SKM-1 (cell line): ENCODE results near the gene MCEMP1.
"Not testable (repeated sequence)": the region's sequence is repeated elsewhere in the genome, so short reads cannot be mapped to it uniquely, and the experiment has no call there.

Experiments used
- DNase-seq: peaks from one replicate; lab custom pipeline; 2025; ENCODE audit not compliant: unreplicated experiment; lab: John Stamatoyannopoulos, UW

Gene MCEMP1

DNA sequence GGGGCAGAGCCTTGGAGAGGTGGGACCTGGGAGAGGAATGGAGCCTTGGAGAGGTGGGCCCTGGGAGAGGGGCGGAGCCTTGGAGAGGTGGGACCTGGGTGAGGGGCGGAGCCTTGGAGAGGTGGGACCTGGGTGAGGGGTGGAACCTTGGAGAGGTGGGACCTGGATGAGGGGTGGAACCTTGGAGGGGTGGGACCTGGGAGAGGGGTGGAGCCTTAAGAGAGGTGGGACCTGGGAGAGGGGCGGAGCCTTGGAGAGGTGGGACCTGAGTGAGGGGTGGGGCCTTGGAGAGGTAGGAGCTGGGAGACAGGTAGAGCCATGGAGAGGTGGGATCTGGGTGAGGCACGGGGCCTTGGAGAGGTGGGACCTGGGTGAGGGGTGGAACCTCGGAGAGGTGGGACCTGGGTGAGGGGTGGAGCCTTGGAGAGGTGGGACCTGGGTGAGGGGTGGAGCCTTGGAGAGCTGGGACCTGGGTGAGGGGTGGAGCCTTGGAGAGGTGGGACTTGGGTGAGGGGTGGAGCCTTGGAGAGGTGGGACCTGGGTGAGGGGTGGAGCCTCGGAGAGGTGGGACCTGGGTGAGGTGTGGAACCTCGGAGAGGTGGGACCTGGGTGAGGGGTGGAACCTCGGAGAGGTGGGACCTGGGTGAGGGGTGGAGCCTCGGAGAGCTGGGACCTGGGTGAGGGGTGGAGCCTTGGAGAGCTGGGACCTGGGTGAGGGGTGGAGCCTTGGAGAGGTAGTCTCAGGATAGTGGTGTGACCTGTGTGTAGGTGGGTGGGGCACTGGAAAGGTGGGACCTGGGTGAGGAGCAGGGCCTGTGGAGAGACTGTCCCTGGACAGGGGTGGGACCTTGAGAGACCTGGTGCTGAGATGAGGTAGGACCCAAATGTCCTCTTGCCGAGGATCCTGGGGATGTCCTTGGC lies 33.0 kb upstream of the MCEMP1 start:
- not testable (repeated sequence) for DNase-seq

DNA sequence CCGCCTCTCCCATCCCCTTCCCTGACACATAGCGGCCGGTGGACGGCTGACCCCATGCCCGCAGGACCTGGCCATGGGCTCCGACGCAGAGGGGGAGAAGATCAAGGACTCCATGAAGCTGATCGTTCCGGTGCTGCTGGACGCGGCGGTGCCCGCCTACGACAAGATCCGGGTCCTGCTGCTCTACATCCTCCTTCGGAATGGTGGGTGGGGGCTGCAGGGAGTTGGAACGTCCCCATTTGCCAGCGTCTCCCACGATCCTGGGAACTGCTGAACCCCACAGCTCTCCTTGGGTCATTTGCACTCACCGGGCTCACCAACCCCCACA lies 32.4 kb upstream of the MCEMP1 start:
- DNase-seq, result no peak

DNA sequence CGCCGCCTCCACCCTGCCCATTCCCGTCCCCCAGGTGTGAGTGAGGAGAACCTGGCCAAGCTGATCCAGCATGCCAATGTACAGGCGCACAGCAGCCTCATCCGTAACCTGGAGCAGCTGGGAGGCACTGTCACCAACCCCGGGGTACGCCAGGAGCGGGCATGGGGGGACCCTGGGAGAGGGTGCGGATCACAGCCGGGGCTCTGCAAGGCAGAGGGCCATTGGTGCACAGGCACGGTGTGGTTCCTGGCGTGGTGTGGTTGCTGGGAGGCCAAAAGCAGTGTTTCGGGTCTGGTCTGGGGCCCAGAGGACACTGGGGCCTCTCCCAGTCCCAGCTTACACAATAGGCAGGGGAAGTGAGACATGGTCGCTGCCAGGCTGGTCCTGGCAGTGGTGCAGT lies 31.7 kb upstream of the MCEMP1 start:
- peak; percentile 46 for DNase-seq

DNA sequence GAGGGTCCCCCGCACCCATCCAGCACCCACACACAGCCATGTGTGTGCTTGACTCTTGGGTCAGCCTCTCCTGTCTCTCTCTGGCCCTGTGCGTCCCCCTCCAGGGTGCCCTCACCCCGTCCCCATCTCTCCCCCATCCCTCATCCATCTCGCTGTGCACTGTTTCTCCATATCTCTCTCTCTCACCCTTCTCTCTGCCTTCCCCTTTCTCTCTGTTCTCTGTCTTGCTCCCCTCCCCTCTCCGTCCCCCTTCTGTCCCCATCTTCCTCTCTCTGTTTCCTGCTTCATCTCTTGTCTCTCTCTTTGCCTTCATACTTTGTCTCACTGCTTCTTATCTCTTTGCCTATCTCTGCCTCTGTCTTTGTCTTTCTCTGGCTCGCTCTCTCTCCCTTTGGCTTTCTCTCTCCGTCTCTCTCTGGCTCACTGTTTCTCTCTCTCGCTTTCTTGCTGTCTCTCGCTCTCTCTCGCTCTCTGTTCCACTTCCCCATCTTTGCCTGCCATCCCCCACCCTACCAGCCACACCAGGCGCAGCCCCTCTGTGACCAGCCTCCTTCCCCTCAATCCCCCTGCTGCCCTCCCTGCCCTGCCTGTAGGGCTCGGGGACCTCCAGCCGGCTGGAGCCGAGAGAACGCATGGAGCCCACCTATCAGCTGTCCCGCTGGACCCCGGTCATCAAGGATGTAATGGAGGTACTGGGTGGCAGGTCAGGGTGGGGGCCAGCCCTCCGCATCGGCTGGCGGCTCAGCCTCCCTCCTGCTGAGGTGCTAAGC lies 31.0 kb upstream of the MCEMP1 start:
- peak; percentile 29 for DNase-seq

DNA sequence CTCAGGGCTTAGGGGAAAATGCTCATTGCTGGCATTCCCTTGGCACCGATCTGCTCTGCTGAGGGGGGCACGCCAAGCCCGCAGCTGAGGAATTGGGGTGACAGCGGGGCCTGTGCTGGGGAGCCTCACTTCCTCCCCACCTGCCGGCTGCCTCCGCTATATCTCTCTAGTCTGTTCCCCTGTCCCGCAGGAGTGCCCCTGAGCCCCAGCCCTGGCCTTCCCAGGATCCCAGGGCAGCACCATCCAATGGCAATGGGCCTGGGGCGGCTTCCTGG lies 30.5 kb upstream of the MCEMP1 start:
- DNase-seq, result no peak

DNA sequence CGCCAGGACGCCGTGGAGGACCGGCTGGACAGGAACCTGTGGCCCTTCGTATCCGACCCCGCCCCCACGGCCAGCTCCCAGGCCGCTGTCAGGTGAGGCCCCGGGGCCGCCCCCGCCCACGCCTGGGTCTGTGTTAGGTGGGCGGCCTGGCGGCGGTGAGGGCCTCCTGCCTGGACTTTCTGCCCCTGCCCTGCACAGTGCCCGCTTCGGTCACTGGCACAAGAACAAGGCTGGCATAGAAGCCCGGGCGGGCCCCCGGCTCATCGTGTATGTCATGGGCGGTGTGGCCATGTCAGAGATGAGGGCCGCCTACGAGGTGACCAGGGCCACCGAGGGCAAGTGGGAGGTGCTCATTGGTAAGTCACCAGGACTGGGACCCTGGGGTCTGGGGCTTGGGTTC lies 29.7 kb upstream of the MCEMP1 start:
- DNase-seq, result no peak

DNA sequence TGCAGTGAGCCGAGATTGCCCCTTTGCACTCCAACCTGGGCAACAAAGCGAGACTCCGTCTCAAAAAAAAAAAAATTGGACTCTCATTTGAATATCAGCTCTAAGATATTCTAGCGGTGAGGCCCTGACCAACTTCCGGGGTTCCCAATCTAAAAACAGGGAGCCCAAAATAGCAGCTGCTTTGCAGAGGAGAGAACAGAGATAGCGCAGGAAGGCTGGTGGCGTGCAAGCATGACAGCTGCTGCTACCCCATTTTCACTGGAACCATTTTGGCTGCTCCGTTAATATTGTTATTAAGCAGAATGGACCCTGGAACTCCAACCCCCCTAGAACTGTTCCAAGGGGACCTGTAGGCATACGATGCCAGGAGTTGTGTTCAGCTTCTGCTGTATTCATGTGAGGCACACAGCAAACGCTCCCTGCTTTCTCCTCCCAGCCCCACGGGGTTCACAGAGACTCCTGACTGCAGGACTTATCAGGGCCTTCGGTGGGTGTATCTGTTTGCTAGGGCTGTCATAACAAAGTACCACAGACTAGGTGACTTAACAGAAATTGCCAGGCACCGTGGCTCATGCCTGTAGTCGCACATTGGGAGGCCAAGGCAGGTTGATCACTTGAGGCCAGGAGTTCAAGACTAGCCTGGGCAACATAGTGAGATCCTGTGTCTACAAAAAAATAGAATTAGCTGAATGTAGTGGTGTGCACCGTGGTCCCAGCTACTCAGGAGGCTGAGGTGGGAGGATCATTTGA lies 28.4 kb upstream of the MCEMP1 start:
- no peak for DNase-seq

DNA sequence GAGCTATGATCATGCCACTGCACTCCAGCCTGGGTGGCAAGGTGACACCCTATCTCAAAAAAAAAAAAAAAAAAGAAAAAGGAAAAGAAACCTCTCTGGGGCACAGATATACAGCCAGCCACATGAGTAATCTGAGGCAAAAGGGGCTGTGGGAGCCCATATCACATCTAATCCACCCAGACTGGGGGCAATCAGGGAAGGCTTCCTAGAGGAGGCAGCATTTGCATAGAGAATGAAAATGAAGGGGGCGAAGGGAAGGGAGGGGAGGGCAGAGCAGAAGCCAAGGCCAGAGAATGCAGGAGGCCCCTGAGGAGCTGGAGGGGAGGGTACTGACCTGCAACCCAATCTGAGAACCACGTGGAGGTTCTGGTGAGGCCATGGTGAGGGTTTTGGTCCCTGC lies 26.7 kb upstream of the MCEMP1 start:
- DNase-seq, result no peak

DNA sequence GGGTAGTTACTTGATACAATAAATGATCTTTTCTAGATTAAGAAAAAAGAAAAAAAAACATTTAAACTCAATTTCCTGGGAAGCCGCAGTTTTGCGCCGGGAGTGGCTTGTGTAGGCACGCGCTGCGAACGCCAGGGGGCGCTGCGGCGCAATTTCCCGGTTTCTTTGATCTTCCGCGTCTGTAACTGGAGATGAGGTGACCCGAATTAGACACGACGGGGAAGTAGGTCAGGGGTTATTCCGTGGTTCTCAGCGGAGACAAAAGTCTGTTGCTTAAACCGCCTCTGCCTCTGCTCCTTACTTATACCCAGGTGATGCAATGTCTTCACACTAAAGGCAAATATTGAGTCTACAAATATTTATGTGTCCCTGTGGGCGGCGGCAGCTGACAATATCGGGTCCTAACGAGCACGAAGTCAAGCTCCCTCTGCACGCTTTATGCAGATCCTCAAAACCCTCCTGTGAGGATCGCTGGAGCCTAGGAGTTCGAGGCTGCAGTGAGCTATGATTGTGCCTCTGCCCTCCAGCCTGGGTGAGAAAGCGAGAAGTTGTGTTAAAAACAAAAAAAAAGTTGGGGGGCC lies 24.7 kb upstream of the MCEMP1 start:
- peak; percentile 99 for DNase-seq

DNA sequence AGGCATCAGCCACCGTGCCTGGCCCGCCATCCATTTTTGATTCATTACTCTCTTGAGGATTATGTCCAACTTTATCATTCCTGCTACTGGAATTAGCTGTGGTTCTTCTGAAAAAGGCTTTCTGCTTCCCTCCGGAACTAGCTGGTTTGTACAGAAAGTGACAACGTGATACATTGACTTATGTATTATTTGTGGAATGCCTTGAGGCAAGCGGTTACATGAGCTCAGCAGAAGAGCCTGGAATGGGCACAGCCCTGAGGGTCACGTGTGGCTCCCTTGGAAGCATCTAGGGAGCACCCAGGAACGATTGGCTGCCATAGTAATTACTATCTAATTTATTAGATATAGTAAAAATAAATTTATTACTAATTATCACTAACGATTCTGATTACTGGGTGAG lies 22.5 kb upstream of the MCEMP1 start:
- DNase-seq, result no peak

DNA sequence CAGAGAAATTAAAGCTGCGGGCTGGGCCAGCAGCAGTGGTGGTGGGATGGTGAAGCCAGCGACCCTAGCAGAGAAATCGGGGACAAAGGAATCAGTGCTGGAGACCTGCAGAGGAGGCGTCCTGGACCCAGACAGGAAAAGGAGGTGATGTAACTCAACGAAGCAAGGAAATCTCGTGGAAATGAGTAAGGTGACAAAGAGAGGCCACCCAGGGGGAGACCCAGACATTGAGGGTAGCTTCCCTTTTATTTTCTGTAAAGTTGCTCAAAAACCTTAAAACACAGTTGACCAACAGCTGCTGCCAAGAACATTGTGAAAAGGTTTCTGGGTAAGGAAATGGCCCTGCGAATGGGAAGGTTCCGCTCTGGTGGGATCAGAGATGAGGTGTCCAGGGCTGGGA lies 21.3 kb upstream of the MCEMP1 start:
- peak; percentile 92 for DNase-seq

DNA sequence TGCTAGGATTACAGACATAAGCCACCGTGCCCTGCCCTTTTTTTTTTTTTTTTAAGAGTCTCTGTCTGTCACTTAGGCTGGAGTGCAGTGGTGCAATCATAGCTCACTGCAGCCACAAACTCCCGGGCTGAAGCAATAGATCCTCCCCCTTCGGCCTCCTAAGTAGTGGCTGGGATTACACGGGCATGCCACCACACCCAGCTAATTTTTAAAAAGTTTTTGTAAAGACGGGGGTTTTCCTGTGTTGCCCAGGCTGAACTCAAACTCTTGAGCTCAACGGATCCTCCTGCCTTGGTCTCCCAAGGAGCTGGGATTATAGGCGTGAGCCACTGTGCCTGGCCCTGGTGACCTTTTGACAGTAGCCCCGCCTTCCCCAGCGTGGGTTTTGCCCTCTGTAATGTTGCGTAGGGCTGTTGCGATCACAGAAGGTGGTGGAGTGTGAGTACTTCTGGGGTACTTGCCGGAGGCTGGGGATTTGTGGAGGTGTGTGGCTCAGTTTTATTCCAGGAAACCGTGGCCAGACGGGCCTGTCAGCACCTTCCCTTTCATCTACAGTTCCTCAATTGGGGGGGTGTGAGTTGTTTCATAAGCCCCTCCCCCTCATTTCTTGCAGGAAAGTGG lies 19.6 kb upstream of the MCEMP1 start:
- DNase-seq, result peak; percentile 84

DNA sequence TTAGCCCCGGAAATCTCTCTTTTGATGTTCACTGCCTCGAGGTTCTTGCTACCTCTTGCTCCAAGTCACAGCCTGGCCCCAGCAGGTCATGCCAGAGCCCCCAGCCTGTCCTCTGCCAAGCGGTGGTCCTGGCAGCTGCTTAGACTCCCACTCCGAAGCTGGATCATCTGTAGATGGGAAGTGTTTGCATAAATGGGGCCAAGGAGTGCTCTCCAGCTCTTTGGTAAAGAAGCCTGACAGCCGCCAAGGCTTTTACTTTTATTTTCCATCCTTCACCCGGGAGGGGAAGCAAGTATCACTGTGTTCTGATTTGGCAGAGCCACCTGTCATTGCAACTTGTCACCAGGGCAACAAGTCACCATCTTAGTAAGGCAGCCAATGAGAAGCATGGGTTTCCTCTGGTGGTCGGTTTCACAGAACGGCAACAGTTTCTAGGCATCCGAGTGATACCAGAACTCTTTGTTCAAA lies 18.6 kb upstream of the MCEMP1 start:
- DNase-seq, result no peak

DNA sequence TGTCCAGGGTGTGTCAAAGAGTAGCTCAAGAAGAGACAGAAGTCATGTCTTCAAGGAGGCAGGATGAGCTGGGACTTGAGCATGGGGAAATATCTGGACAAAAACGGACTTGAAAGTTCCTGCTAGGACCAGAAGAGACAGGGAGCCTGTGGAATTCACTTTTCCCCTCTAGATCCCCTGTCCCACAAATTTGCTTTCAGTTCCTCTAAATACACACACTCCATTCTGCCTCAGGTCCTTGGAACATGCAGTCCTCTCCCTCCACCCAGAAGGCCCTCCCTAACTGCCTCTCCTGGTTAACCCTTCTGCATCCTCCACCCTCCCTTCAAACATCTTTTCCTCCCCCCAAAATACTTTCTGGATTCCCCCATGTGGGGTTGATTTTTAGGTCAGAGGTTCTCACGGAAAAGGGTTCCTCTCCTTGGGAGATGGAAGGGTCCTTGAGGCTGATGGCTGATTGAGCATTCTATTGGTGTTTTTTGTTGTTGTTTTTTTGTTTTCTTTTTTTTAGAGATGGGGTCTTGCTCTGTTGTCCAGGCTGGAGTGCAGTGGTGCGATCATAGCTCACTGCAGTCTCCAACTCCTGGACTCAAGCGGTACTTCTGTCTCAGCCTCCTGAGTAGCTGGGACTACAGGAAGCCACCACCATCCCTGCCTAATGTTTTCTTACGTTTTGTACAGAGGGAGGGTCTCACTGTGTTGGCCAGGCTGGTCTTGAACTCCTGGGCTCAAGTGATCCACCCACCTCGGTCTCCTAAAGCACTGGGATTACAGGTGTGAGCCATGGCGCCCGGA lies 14.9 kb upstream of the MCEMP1 start:
- no peak for DNase-seq

DNA sequence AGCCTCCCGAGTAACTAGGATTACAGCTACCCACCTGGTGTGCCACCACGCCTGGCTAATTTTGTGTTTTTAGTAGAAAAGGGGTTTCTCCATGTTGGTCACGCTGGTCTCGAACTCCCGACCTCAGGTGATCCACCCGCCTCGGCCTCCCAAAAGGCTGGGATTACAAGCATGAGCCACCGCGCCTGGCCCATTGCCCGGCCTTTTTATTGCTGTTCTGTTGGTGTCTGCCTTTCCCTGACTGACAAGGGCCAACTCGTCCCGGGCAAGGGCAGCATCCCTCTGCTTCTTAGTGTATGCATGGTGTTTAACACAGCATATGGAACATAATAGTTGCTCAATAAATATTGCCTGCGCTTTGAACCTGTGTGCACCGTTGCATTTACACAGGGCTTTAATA lies 14.2 kb upstream of the MCEMP1 start:
- no peak for DNase-seq

DNA sequence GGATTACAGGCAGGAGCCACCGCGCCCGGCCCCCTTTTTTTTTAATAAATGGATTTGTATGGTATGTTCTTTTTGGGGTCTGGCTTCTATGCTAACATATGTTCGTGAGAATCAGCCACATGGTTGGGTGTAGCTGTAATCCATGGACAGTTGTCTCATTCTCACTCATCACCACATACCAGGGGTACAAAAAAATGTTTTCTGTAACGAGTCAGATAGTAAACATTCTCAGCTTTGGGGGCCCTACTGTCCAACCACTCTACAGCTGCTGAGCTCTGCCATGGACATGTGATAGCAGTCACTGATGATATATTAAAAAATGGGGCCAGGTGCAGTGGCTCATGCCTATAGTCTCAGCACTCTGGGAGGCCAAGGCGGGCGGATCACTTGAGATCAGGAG lies 13.2 kb upstream of the MCEMP1 start:
- DNase-seq, result no peak

DNA sequence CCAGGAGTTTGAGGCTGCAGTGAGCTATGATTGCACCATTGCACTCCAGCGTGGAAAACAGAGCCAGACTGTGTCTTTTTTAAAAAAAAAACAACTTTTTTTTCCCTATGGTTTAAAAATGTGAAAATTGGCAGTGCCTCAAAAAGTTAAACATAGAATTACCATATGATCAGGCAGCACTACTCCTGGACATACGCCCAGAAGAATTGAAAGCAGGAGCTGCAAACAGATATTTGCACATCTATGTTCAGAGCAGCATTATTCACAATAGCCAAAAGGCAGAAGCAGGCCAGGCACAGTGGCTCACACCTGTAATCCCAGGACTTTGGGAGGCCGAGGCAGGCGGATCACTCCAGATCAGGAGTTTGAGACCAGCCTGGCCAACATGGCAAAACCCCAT lies 11.8 kb upstream of the MCEMP1 start:
- DNase-seq, result no peak

DNA sequence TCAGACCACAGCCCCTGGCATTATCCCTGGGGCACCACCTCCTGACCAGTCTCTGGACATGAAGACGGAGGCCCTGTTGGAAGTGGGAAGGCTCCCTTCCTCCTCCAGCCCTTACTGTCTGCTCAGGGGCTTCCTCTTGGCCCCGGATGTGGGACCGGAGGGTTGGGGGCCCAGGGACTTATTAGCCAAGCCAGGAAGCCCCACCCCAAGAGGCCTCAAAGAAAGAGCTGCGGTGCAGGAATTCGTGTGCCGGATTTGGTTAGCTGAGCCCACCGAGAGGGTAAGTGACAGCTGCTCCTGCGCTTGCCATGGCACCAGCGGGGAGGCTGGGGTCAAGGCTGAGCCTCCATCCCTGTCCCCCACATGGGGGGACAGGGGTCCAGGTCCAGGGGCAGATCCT lies 8.0 kb upstream of the MCEMP1 start, which contains the start of gene RETN:
TSS of gene RETN (plus strand) at position 208 of the 400 bp plus-strand sequence. CDS start 278 bp downstream, outside the sequence.
- no peak for DNase-seq

DNA sequence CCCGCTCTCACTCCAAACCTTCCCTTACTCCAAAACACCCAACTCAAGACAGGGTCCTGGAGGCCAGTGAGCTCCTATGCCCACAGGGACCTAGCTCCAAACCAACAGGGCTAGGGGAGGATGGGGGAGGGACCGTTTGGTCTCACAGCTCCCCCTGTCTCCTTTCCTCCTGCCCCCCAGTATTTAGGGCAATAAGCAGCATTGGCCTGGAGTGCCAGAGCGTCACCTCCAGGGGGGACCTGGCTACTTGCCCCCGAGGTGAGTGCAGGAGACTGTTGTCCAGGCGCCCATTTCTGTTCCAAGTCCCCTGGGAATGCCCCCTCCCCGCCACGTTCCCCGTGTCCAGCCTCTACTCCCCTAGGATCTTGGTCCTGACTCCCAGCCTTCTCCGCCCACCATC lies 7.2 kb upstream of the MCEMP1 start:
- no peak for DNase-seq

DNA sequence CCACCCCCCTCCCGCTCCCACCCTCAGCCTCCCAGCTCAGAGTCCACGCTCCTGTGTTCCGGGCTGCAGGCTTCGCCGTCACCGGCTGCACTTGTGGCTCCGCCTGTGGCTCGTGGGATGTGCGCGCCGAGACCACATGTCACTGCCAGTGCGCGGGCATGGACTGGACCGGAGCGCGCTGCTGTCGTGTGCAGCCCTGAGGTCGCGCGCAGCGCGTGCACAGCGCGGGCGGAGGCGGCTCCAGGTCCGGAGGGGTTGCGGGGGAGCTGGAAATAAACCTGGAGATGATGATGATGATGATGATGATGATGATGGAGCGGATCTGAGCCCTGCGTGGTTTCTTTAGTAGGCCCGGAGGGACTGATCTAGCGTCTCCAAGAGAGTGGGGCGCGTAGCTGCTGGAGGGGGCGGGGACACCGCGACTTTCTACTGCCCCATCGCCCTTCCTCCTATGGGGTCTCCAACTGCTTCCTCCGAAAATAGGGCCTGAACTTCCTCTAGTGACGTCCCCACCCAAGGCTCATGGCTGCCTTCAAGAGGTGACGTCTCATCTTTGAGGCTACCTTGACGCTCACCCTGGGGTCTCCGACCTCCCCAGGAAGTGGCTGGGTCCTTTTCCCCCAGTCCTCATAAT lies 6.6 kb upstream of the MCEMP1 start:
- DNase-seq, result no peak
